Fibroblast of pulmonary artery (primary cell): ENCODE measurements around the gene RAPGEF3.

Experiments
- DNase-seq: peaks from one replicate; pipeline ENCODE4 v3.0.0-alpha.2; 2010; ENCODE audit warnings: low read depth
- H3K4me3 ChIP-seq: replicated peaks from 2 replicates; pipeline ENCODE4 v1.5.1; 2011; ENCODE audit warnings: low read depth, mild to moderate bottlenecking, control low read depth, low read length, moderate library complexity
- TF ChIP-seq, protein P1 (sequence below): IDR thresholded peaks from 2 replicates; pipeline ENCODE4 v1.5.1; 2011; ENCODE audit warnings: mild to moderate bottlenecking, control low read depth, low read length, inconsistent platforms; ENCODE audit errors: missing control alignments

The RAPGEF3 gene

DNA sequence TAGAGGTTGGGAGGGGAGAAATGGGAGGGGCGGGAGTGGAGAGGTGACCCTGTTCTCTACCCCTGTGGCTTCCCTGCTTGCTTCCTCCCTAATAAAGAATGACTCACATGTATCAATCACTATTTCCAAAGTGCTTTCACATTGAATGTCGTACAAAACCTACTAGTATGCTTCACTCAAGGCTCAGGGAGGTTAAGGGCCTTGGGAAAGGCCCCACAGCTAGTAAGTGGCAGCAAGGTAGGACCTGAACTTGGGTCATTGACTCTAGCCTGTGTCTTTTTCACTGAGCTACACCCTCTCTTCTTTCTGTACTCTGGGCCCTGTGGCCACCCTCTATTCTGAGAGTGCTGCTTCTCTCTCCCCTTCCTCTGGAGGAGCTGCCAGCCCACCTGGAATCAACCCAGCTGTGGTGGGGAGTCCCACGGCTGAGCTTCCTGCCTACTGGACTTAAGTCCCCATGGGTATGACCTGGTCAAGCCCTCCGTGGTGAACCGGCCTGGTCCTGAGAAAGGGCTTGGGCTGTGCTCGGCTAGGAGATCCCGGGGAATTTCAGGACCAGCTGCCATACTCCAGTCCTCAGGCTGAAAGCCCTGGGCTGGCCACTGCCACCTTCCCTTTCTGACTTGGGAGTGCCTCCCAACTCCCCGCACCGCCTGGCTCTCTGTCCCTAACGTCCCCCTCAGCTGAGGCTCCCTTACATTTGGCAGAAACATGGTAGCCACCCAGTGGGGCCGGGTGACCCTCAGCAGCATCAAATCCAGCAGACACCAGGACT is 27.4 kb upstream of the RAPGEF3 start:
- H3K4me3 ChIP-seq, result no peak overlapping the region
- DNase-seq, result no peak
- TF ChIP-seq, protein P1, sequence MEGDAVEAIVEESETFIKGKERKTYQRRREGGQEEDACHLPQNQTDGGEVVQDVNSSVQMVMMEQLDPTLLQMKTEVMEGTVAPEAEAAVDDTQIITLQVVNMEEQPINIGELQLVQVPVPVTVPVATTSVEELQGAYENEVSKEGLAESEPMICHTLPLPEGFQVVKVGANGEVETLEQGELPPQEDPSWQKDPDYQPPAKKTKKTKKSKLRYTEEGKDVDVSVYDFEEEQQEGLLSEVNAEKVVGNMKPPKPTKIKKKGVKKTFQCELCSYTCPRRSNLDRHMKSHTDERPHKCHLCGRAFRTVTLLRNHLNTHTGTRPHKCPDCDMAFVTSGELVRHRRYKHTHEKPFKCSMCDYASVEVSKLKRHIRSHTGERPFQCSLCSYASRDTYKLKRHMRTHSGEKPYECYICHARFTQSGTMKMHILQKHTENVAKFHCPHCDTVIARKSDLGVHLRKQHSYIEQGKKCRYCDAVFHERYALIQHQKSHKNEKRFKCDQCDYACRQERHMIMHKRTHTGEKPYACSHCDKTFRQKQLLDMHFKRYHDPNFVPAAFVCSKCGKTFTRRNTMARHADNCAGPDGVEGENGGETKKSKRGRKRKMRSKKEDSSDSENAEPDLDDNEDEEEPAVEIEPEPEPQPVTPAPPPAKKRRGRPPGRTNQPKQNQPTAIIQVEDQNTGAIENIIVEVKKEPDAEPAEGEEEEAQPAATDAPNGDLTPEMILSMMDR, result no peak

DNA sequence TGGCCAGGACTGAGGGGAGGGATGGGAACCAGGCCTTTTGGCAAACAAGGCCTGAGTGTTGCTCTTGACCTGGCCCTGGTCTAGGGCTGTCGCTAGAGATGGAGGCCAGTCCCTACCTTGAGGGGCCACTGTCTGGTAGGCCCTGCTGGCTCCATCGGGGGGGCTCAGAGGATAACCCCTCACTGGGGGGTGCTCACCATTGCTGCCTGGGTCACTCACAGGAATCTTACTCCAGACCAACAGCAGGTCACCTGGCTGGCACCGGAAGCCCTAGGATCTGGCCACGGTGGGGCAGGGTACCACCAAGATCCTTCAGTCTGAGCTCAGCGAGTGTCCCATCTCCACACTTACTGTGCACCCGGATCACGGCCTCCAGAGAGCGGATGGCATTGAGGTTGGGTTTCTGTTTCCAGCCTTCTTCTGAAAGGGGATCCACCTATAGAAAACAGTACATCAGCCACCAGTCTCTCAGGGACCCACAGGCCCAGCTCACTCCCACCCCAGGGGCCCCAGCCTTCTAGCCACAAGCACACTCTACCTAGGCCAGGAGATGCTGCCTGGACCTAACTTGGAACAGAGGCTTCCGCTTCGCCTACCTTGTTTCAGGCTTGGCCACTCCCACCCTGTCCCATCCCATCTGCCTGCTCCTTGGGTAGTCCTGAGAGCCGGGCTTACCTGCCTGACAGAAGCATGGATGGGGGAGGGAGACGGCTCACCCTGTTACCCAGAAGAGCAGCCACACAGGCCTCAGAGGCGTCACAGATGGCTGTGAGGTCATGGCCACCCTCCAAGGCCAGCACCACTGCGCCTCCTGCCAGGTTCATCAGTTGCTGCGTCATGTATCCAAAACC is 26.6 kb upstream of the RAPGEF3 start:
- TF ChIP-seq, protein P1, result no peak
- H3K4me3 ChIP-seq, result no peak overlapping the region

DNA sequence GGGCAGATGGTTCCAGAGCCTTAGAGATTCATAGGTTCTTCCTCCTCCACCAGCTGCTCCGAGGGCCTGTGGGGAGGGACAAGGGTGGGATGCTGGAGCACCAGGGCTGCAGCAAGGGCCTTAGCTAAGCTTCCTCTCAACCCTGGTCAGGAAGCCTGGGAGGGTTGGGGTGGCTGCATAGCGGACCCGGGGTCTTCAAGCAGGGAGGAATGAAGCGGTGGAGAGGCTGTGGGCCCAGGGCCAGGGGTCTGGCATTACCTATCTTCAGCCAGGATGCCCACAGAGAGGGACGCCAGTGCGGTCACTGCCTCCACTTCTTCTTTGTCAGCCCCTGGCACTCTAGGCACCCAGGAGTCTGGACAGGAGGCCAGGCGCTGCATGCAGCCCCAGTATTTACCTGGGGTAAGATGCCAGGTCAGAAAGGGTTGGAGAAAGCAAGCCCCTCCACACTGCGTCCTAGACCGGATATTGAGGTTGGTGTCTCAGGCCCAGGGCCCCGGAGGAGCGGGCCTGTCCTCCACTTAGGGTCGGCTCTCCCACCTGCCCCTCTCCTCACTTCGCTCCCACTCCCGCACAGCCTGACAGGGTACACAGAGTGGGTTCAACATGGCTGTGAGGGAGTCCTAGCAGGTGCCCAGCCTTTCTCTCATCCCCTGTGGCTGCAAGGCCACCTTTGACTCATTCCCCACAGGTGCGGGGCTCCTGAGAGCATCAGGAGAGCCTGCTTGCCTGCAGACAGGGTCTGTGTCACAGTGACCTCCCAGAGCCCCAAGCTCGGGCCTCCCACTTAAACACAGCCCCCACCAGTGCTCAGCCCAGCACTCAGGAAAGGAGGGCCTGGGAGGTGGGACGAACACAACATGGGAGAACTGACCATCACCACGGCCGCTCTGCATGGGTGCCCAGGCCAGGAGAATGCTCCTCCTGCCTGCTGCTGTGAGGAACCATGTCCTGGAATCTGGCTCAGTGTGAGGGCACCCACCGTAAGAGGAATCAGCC is 25.4 kb upstream of the RAPGEF3 start:
- H3K4me3 ChIP-seq, result no peak overlapping the region
- DNase-seq, result no peak
- TF ChIP-seq, protein P1, result no peak

More for the DNA sequence above, 26.6 kb upstream of the RAPGEF3 start:
- DNase-seq, result no peak

GRCh38 chr12:47783024-47783755 is 24.5 kb upstream of the RAPGEF3 start:
- no peak for DNase-seq
- TF ChIP-seq, protein P1, result no peak
- no peak overlapping the region for H3K4me3 ChIP-seq

DNA sequence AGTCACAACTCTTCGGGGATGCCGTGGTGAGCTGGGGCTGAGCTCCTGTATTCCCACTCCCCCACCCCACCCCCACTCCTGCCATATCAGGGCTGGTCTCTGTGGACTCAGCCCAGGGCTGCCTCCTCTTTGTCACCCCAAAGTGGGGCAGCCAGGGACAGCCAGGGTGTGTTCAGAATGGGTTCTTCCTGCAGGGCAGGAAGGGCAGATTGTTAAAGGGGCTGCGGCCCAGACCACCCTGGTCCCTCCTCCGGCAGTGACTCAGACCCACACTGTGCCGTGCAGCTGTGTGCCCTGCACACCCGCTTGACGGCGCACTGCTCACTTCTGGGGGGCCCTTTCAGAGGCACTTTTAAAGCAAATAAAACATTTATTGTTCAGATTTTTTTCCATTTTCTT is 23.7 kb upstream of the RAPGEF3 start:
- no peak overlapping the region for H3K4me3 ChIP-seq
- no peak for DNase-seq
- TF ChIP-seq, protein P1, result no peak
